Neutrophil (primary cell): ENCODE data around the gene SIN3B.

Source experiments
- H3K27ac ChIP-seq: fragments of 200-600 bp; sonication (generic); 2 replicates; pipeline ENCODE4 v1.5.1; 2016; ENCODE audit warnings: mild to moderate bottlenecking, moderate library complexity
- H3K27me3 ChIP-seq: fragments of 200-600 bp; sonication (generic); 2 replicates; pipeline ENCODE4 v1.6.0; 2016; ENCODE audit warnings: mild to moderate bottlenecking
- H3K36me3 ChIP-seq: fragments of 200-600 bp; sonication (generic); 2 replicates; pipeline ENCODE4 v1.5.1; 2017
- H3K4me1 ChIP-seq, 2 experiments: fragments of 200-600 bp in 1 of 2; sonication (generic) in 1 of 2; 1 replicate in 1 of 2; 2 replicates in 1 of 2; pipeline versions ENCODE4 v1.5.1 to v1.6.1; 2013 to 2016; ENCODE audit warnings: low read depth in 1 of 2, low read length in 1 of 2, mild to moderate bottlenecking in 1 of 2, moderate library complexity in 1 of 2; ENCODE audit not compliant: control insufficient read depth in 1 of 2, insufficient read depth in 1 of 2
- H3K4me3 ChIP-seq, 2 experiments: fragments of 200-600 bp in 1 of 2; sonication (generic) in 1 of 2; 1 replicate in 1 of 2; 2 replicates in 1 of 2; pipeline ENCODE4 v1.5.1; 2013 to 2016; ENCODE audit warnings: low read depth in 1 of 2, low read length in 1 of 2, mild to moderate bottlenecking in 1 of 2, moderate library complexity in 1 of 2
- H3K9me3 ChIP-seq: fragments of 200-600 bp; sonication (generic); 2 replicates; pipeline ENCODE4 v1.5.1; 2016
- CTCF ChIP-seq: fragments of 200-600 bp; sonication (generic); IDR thresholded peaks from 2 replicates; pipeline ENCODE4 v1.5.1; 2016; ENCODE audit warnings: antibody characterized with exemption

SIN3B gene

GRCh38 chr19:16928351-16928750, 99.2 kb downstream of the SIN3B start:
- Histone ChIP-seq H3K4me3 (no peak overlapping the region), H3K27ac (no peak overlapping the region), H3K27me3 (no peaks in the 10 kb centered on the region), H3K4me1 (no peaks in the 10 kb centered on the region), H3K36me3 (no peaks in the 10 kb centered on the region), H3K9me3 (no peaks in the 10 kb centered on the region)
- no peak for TF ChIP-seq CTCF

- Histone ChIP-seq H3K36me3 (no peaks in the 10 kb centered on the region), H3K27ac (no peak overlapping the region), H3K9me3 (no peaks in the 10 kb centered on the region), H3K4me1 (no peaks in the 10 kb centered on the region), H3K27me3 (no peaks in the 10 kb centered on the region), H3K4me3 (no peak overlapping the region)
- no peak for TF ChIP-seq CTCF
Observed at GRCh38 chr19:16928916-16929315, 99.7 kb downstream of the SIN3B start.
